Peyer's patch (tissue), 4 donors: ENCODE measurements around the gene TANGO2.

Experiments
- CTCF ChIP-seq, 6 experiments: fragments of 450-650 bp in 4 of 6; fragments of 200-600 bp in 2 of 6; sonication (generic) in 1 of 6; IDR thresholded peaks; one replicate each; pipeline ENCODE4 v1.5.1; 2017 to 2019; ENCODE audit warnings: antibody characterized with exemption in 6 of 6, mild to moderate bottlenecking in 3 of 6, moderate library complexity in 1 of 6
- POLR2A ChIP-seq, 2 donors: fragments of 450-650 bp; IDR thresholded peaks; one replicate each; pipeline ENCODE4 v1.5.1; 2017; ENCODE audit warnings: antibody characterized with exemption in 2 of 2, mild to moderate bottlenecking in 2 of 2, moderate library complexity in 2 of 2

- TF ChIP-seq CTCF (IDR thresholded peaks at IDR 0.05) (no peak), POLR2A (IDR thresholded peaks at IDR 0.05) (no peak)
These were observed 60.1 kb downstream of the TANGO2 start for GRCh38 chr22:20080776-20081654.
